Measurements from ENCODE around the gene COQ10A.
A peak's percentile ranks its signal among the peaks of the same experiment; 100 is the strongest.
"Not testable (repeated sequence)": the region's sequence is repeated elsewhere in the genome, so short reads cannot be mapped to it uniquely, and the experiment has no call there.

COQ10A gene

DNA sequence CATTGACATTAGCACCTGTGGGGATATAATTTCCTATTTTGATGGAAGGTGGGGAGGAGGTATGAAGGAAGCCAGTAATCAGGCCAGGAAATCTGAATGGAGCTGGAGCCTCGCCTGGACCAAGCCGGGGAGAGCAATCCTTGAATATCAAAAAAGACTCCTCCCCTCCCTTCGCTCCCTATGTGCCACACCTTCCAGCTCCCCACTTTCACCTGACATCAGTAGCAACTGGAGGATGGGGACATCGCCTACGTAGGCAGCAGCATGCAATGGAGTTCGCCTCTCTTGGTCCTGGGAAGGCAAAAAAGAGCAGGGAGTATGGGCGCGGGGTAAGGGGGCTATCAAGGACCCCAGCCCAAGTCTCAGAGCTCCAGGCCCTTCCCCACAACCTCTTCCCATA is 9.7 kb upstream of the COQ10A start:
- no peak for TF ChIP-seq ZNF274 (IDR thresholded peaks at IDR 0.05; ENCODE audit: low read depth, low read length)
- peak overlapping the region; percentile 92; the same call in 1 of the 2 replicates for H3K4me3 ChIP-seq (ENCODE audit: low read length)

DNA sequence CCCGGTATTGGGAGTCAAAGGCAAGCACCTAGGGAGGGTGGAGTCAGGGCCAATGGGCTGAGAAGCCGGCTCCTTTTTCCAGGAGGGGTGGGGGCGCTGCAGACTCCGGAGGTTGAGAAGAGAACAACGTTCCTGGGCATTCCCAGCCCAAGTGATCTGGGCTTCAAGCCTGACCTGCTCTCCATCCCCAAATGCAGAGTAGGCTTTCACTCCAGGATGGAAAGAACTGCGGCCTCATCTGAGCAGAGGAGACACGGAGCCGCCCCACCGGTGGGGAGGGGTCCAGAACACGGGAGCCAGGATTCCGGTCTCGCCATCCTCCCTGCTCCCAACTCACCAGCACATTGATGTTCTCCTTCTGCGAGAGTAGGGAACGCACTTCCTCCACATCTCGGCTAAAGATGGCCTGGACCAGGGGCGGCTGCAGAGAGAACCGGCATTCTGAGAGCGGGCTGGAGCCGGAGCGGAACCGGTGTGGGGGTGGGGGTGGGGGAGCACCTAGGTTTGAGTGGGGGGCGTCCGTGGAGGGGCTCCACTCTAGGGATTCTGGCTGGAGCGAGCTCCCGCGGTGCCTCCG is 9.2 kb upstream of the COQ10A start:
- TF ChIP-seq ZNF274 (IDR thresholded peaks at IDR 0.05; ENCODE audit: low read depth, low read length), result no peak
- peak overlapping the region; percentile 92 for H3K4me3 ChIP-seq (ENCODE audit: low read length)

GRCh38 chr12:56258068-56258819 is 8.5 kb upstream of the COQ10A start, which contains the start of gene ANKRD52:
TSS of gene ANKRD52 (minus strand) at chr12:56258384. CDS start at chr12:56258269, 115 bp downstream.
- H3K4me3 ChIP-seq (ENCODE audit: low read length), result peak within 1 kb of the TSS; percentile 92
- TF ChIP-seq ZNF274 (IDR thresholded peaks at IDR 0.05; ENCODE audit: low read depth, low read length), result no peak

- peak overlapping the region; percentile 92; the same call in 1 of the 2 replicates for H3K4me3 ChIP-seq (ENCODE audit: low read length)
Observed at GRCh38 chr12:56258820-56259183, 7.9 kb upstream of the COQ10A start.

DNA sequence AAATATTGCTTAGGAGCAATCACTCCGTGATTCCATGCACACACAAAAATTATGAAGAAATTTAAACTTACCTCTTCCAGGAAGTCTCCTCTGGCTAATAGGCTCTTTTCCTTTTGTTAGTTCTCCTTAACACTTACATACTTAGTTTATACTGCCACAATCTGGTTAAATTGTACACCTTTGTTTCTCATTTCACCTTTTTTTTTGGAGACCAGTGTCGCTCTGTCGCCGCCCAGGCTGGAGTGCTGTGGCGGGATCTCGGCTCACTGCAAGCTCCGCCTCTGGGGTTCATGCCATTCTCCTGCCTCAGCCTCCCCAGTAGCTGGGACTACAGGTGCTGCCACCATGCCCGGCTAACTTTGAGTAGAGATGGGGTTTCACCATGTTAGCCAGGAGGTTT is 6.4 kb upstream of the COQ10A start:
- no peak for TF ChIP-seq ZNF274 (IDR thresholded peaks at IDR 0.05; ENCODE audit: low read depth, low read length)
- no peak overlapping the region for H3K4me3 ChIP-seq (ENCODE audit: low read length)

More at GRCh38 chr12:56258820-56259183, 7.9 kb upstream of the COQ10A start:
- no peak for TF ChIP-seq ZNF274 (IDR thresholded peaks at IDR 0.05; ENCODE audit: low read depth, low read length)

DNA sequence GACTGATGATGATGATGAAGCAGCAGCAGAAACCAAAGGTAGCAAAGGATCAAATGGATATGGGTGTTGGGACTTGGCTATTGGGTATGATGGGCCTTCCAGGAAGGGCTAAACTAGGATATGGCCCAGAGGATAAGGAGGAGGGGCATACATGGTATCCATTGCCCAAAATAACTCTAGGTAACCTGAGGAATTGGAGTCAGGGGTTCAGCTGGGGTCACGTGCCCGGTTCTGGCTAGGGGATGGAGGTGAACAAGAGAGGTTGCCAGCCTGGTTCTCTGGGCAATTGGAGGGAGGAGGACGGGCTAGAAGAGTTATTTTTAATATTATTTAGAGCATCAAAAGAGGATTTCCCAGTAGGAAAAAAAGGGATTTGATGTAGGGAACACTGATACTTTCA is 5.8 kb upstream of the COQ10A start:
- no peak overlapping the region for H3K4me3 ChIP-seq (ENCODE audit: low read length)
- TF ChIP-seq ZNF274 (IDR thresholded peaks at IDR 0.05; ENCODE audit: low read depth, low read length), result no peak

GRCh38 chr12:56261503-56262232 is 5.1 kb upstream of the COQ10A start:
- no peak overlapping the region for H3K4me3 ChIP-seq (ENCODE audit: low read length)
- TF ChIP-seq ZNF274 (IDR thresholded peaks at IDR 0.05; ENCODE audit: low read depth, low read length), result no peak

DNA sequence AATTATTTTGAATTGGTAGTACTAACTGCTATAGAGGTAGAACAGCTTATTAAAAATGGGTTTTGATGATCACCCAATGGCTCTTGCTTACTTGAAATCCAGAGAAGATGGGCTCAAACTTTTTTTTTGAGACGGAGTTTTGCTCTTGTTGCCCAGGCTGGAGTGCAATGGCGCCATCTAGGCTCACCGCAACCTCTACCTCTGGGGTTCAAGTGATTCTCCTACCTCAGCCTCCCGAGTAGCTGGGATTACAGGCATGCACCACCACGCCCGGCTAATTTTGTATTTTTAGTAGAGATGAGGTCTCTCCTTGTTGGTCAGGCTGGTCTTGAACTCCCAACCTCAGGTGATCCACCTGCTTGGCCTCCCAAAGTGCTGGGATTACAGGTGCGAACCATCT is 3.8 kb upstream of the COQ10A start:
- not testable (repeated sequence) for H3K4me3 ChIP-seq (ENCODE audit: low read length)

DNA sequence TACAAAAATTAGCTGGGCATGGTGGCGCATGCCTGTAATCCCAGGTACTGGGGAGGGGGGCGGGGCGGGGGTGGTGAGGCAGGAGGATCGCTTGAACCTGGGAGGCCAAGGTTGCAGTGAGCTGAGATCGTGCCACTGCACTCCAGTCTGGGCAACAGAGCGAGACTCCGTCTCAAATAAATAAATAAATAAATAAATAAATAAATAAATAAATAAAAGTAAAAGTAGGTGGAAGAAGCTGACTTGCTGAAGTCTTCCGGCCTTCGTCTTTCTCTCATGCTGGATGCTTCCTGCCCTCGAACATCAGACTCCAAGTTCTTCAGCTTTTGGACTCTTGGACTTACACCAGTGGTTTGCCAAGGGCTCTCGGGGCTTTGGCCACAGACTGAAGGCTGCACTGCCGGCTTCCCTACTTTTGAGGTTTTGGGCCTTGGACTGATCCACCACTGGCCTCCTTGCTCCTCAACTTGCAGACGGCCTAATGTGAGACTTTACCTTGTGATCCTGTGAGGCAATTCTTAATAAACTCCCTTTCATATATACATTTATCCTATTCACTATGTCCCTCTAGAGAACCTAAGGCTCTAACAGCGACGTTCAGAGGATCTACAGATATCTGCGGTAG is 562 bp upstream of the COQ10A start:
- H3K4me3 ChIP-seq (ENCODE audit: low read length), result peak overlapping the region; percentile 74

- H3K4me3 ChIP-seq (ENCODE audit: low read length), result peak overlapping the region; percentile 74
- no peak for TF ChIP-seq ZNF274 (IDR thresholded peaks at IDR 0.05; ENCODE audit: low read depth, low read length)
Observed at GRCh38 chr12:56267443-56268071, 815 bp downstream of the COQ10A start.

DNA sequence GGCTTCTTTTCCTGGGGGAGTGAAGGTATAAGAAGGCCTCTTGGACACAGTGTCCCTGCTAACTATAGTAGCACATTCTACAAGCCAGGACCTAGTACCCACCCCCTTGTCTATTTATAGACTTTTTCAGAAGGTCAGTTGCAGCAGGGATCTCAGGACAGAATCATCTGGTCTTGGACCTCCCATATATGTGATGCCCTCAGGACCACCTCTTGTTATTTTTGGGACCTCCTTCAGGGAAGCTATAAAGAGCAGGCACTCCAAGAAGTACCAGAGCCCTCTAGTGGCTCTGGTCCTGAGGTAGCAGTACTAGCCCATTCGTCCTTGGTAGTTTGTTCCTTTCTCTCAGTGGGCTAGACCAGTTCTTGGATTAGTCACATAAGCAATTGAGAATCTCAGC is 4.3 kb downstream of the COQ10A start:
- no peak overlapping the region for H3K4me3 ChIP-seq (ENCODE audit: low read length)
- no peak for TF ChIP-seq ZNF274 (IDR thresholded peaks at IDR 0.05; ENCODE audit: low read depth, low read length)

DNA sequence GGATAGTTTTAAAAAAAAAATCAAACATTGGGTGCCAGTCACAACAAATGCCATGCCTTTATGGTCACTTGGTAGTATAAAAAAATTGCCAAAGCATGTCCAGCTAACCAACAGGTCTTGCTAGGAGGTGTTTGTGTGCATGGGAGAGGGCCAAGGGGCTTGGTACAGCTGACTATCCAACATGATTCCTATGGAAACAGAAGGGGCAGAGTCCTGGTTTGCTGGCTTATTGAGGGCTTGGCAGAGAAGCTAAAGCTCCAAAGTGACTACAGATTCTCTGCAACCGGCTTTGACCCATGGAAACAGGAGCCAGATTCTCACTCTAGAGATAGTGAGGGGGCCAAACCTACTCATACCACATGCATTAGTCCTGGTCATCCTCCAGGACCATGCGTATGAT is 5.7 kb downstream of the COQ10A start:
- not testable (repeated sequence) for H3K4me3 ChIP-seq (ENCODE audit: low read length)

GRCh38 chr12:56274299-56274698 is 7.6 kb downstream of the COQ10A start:
- no peak for TF ChIP-seq ZNF274 (IDR thresholded peaks at IDR 0.05; ENCODE audit: low read depth, low read length)
- H3K4me3 ChIP-seq (ENCODE audit: low read length), result no peak overlapping the region

DNA sequence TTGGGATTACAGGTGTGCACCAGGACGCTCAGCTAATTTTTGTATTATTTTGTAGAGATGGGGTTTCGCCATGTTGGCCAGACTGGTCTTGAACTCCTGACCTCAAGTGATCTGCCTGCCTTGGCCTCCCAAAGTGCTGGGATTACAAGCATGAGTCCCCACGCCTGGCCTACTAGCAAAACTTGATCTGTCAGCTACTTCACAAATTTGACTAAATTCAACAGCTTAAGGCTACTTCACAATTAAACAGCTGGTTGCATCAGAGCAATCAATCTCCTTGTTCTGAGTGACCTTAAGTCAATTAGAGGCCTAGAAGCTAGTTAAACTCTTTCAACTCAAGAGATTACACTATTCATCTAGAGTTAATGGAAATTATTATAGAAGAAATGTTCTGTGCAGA is 12.2 kb downstream of the COQ10A start:
- no peak for TF ChIP-seq ZNF274 (IDR thresholded peaks at IDR 0.05; ENCODE audit: low read depth, low read length)
- no peak overlapping the region for H3K4me3 ChIP-seq (ENCODE audit: low read length)
